ENCODE measurements around the gene ACAP2. TPM values are rescaled to one million over a fixed set of nuclear protein-coding genes. Genes with fewer than 3 reads are reported as not detected.

Gene ACAP2
- total RNA-seq, 1 donor, result 143 TPM

- H3K4me3 ChIP-seq (ENCODE audit: low read length), result no peak overlapping the region
Measured at GRCh38 chr3:195451373-195452015, 8.7 kb upstream of the ACAP2 start.

GRCh38 chr3:195450731-195451229 lies 8.0 kb upstream of the ACAP2 start:
- Histone ChIP-seq H3K27me3 (ENCODE audit: insufficient read depth, low read length) (no peaks in the 10 kb centered on the region), H3K9me3 (ENCODE audit: low read depth, low read length) (no peaks in the 10 kb centered on the region), H3K4me1 (ENCODE audit: insufficient read depth, low read length) (peaks cover 29% of the 10 kb centered on the region), H3K4me3 (ENCODE audit: low read length) (no peak overlapping the region)

More at GRCh38 chr3:195451373-195452015, 8.7 kb upstream of the ACAP2 start:
- H3K27me3 ChIP-seq (ENCODE audit: insufficient read depth, low read length), result no peaks in the 10 kb centered on the region
- H3K9me3 ChIP-seq (ENCODE audit: low read depth, low read length), result no peaks in the 10 kb centered on the region
- peaks cover 25% of the 10 kb centered on the region for H3K4me1 ChIP-seq (ENCODE audit: insufficient read depth, low read length)

GRCh38 chr3:195448205-195448875 lies 5.5 kb upstream of the ACAP2 start:
- peaks cover 44% of the 10 kb centered on the region for H3K4me1 ChIP-seq (ENCODE audit: insufficient read depth, low read length)
- no peak overlapping the region for H3K4me3 ChIP-seq (ENCODE audit: low read length)
- no peaks in the 10 kb centered on the region for H3K9me3 ChIP-seq (ENCODE audit: low read depth, low read length)
- H3K27me3 ChIP-seq (ENCODE audit: insufficient read depth, low read length), result no peaks in the 10 kb centered on the region

- Histone ChIP-seq H3K9me3 (ENCODE audit: low read depth, low read length) (no peaks in the 10 kb centered on the region), H3K4me3 (ENCODE audit: low read length) (no peak overlapping the region), H3K27me3 (ENCODE audit: insufficient read depth, low read length) (no peaks in the 10 kb centered on the region), H3K4me1 (ENCODE audit: insufficient read depth, low read length) (peaks cover 39% of the 10 kb centered on the region)
Measured at GRCh38 chr3:195447201-195447600, 4.4 kb upstream of the ACAP2 start.

- Histone ChIP-seq H3K4me1 (ENCODE audit: insufficient read depth, low read length) (peaks cover 40% of the 10 kb centered on the region), H3K9me3 (ENCODE audit: low read depth, low read length) (no peaks in the 10 kb centered on the region), H3K4me3 (ENCODE audit: low read length) (no peak overlapping the region), H3K27me3 (ENCODE audit: insufficient read depth, low read length) (no peaks in the 10 kb centered on the region)
Measured at GRCh38 chr3:195446359-195446758, 3.5 kb upstream of the ACAP2 start.

GRCh38 chr3:195445885-195446284 lies 3.1 kb upstream of the ACAP2 start:
- Histone ChIP-seq H3K4me1 (ENCODE audit: insufficient read depth, low read length) (peaks cover 39% of the 10 kb centered on the region), H3K4me3 (ENCODE audit: low read length) (no peak overlapping the region), H3K27me3 (ENCODE audit: insufficient read depth, low read length) (no peaks in the 10 kb centered on the region), H3K9me3 (ENCODE audit: low read depth, low read length) (no peaks in the 10 kb centered on the region)

GRCh38 chr3:195443391-195443989 lies 670 bp upstream of the ACAP2 start:
- Histone ChIP-seq H3K4me1 (ENCODE audit: insufficient read depth, low read length) (peaks cover 47% of the 10 kb centered on the region), H3K27me3 (ENCODE audit: insufficient read depth, low read length) (no peaks in the 10 kb centered on the region), H3K4me3 (ENCODE audit: low read length) (peak overlapping the region; percentile 95), H3K9me3 (ENCODE audit: low read depth, low read length) (no peaks in the 10 kb centered on the region)

- H3K4me3 ChIP-seq (ENCODE audit: low read length), result peak overlapping the region; percentile 95
- H3K9me3 ChIP-seq (ENCODE audit: low read depth, low read length), result no peaks in the 10 kb centered on the region
- H3K27me3 ChIP-seq (ENCODE audit: insufficient read depth, low read length), result no peaks in the 10 kb centered on the region
- H3K4me1 ChIP-seq (ENCODE audit: insufficient read depth, low read length), result peaks cover 55% of the 10 kb centered on the region
Measured at GRCh38 chr3:195441992-195442572, 738 bp downstream of the ACAP2 start.

GRCh38 chr3:195441476-195441991 lies 1.3 kb downstream of the ACAP2 start:
- H3K4me1 ChIP-seq (ENCODE audit: insufficient read depth, low read length), result peaks cover 57% of the 10 kb centered on the region
- H3K27me3 ChIP-seq (ENCODE audit: insufficient read depth, low read length), result no peaks in the 10 kb centered on the region
- H3K9me3 ChIP-seq (ENCODE audit: low read depth, low read length), result no peaks in the 10 kb centered on the region
- H3K4me3 ChIP-seq (ENCODE audit: low read length), result peak overlapping the region; percentile 95

- Histone ChIP-seq H3K9me3 (ENCODE audit: low read depth, low read length) (no peaks in the 10 kb centered on the region), H3K27me3 (ENCODE audit: insufficient read depth, low read length) (no peaks in the 10 kb centered on the region), H3K4me3 (ENCODE audit: low read length) (peak overlapping the region; percentile 95), H3K4me1 (ENCODE audit: insufficient read depth, low read length) (peaks cover 59% of the 10 kb centered on the region)
Measured at GRCh38 chr3:195441051-195441450, 1.8 kb downstream of the ACAP2 start.

GRCh38 chr3:195440379-195440778 lies 2.4 kb downstream of the ACAP2 start:
- H3K4me3 ChIP-seq (ENCODE audit: low read length), result no peak overlapping the region
- no peaks in the 10 kb centered on the region for H3K9me3 ChIP-seq (ENCODE audit: low read depth, low read length)
- H3K27me3 ChIP-seq (ENCODE audit: insufficient read depth, low read length), result no peaks in the 10 kb centered on the region
- H3K4me1 ChIP-seq (ENCODE audit: insufficient read depth, low read length), result peaks cover 56% of the 10 kb centered on the region

GRCh38 chr3:195438371-195438770 lies 4.4 kb downstream of the ACAP2 start:
- Histone ChIP-seq H3K4me1 (ENCODE audit: insufficient read depth, low read length) (peaks cover 47% of the 10 kb centered on the region), H3K4me3 (ENCODE audit: low read length) (no peak overlapping the region), H3K27me3 (ENCODE audit: insufficient read depth, low read length) (no peaks in the 10 kb centered on the region), H3K9me3 (ENCODE audit: low read depth, low read length) (no peaks in the 10 kb centered on the region)

- Histone ChIP-seq H3K4me1 (ENCODE audit: insufficient read depth, low read length) (peaks cover 29% of the 10 kb centered on the region), H3K9me3 (ENCODE audit: low read depth, low read length) (no peaks in the 10 kb centered on the region), H3K4me3 (ENCODE audit: low read length) (no peak overlapping the region), H3K27me3 (ENCODE audit: insufficient read depth, low read length) (no peaks in the 10 kb centered on the region)
Measured at GRCh38 chr3:195425849-195426248, 17.0 kb downstream of the ACAP2 start.

GRCh38 chr3:195423818-195424217 lies 19.0 kb downstream of the ACAP2 start:
- Histone ChIP-seq H3K4me3 (ENCODE audit: low read length) (no peak overlapping the region), H3K9me3 (ENCODE audit: low read depth, low read length) (no peaks in the 10 kb centered on the region), H3K27me3 (ENCODE audit: insufficient read depth, low read length) (no peaks in the 10 kb centered on the region), H3K4me1 (ENCODE audit: insufficient read depth, low read length) (peaks cover 31% of the 10 kb centered on the region)

GRCh38 chr3:195421400-195421799 lies 21.4 kb downstream of the ACAP2 start:
- Histone ChIP-seq H3K9me3 (ENCODE audit: low read depth, low read length) (no peaks in the 10 kb centered on the region), H3K27me3 (ENCODE audit: insufficient read depth, low read length) (no peaks in the 10 kb centered on the region), H3K4me1 (ENCODE audit: insufficient read depth, low read length) (peaks cover 31% of the 10 kb centered on the region), H3K4me3 (ENCODE audit: low read length) (no peak overlapping the region)

Measured in mononuclear cell (primary cell).